B cell (primary cell): ENCODE results near the gene TBC1D22A. TPM values are rescaled to one million over a fixed set of nuclear protein-coding genes. Genes with fewer than 3 reads are reported as not detected.

Experiments used
- ATAC-seq: fragments of 200-7000 bp; cut with Tn5 transposase; one replicate; pipeline ENCODE4 v1.10.0; 2021; ENCODE audit warnings: low read depth, mild to moderate bottlenecking, moderate number of reproducible peaks, moderate library complexity
- CTCF ChIA-PET: fragments of 350-600 bp; sonication (Branson Sonifier 250); formaldehyde crosslinking; loops from one replicate; lab custom pipeline; 2021; ENCODE audit warnings: antibody characterized with exemption, inconsistent platforms; lab: Charles Lee
- POLR2A ChIA-PET: fragments of 350-600 bp; sonication (Branson Sonifier 250); formaldehyde crosslinking; loops from one replicate; lab custom pipeline; 2021; ENCODE audit warnings: antibody characterized with exemption; lab: Charles Lee
- DNase-seq: peaks from one replicate; pipeline ENCODE4 v3.0.0; 2013
- H2AFZ ChIP-seq: 2 replicates; pipeline ENCODE4 v1.6.1; 2012; ENCODE audit warnings: mild to moderate bottlenecking, low read depth, low read length; ENCODE audit not compliant: insufficient read depth, poor library complexity, severe bottlenecking
- H3K27ac ChIP-seq, 2 donors: 1 replicate in 1 of 2; 2 replicates in 1 of 2; pipeline ENCODE4 v1.5.1; 2012 to 2013; ENCODE audit warnings: low read length in 2 of 2, mild to moderate bottlenecking in 2 of 2, moderate library complexity in 1 of 2
- H3K27me3 ChIP-seq, 4 experiments: fragments of 200-600 bp in 1 of 4; sonication (generic) in 1 of 4; replicated peaks in 1 of 4; 1 replicate in 2 of 4; 2 replicates in 2 of 4; pipeline versions ENCODE4 v1.6.1 to v1.7.0; 2013 to 2016; ENCODE audit warnings: low read length in 3 of 4, mild to moderate bottlenecking in 2 of 4, mixed read lengths in 1 of 4, moderate library complexity in 1 of 4; ENCODE audit not compliant: insufficient read depth in 4 of 4, control insufficient read depth in 3 of 4; ENCODE audit errors: control extremely low read depth in 1 of 4
- H3K36me3 ChIP-seq, 2 experiments: replicated peaks in 1 of 2; 1 replicate in 1 of 2; 2 replicates in 1 of 2; pipeline versions ENCODE4 v1.6.1 to v1.7.1; 2013; ENCODE audit warnings: low read length in 1 of 2; ENCODE audit not compliant: insufficient read depth in 2 of 2, control insufficient read depth in 1 of 2; ENCODE audit errors: control extremely low read depth in 1 of 2, extremely low read depth in 1 of 2
- H3K4me1 ChIP-seq, 2 donors: fragments of 200-600 bp in 1 of 2; sonication (generic) in 1 of 2; 1 replicate in 1 of 2; 2 replicates in 1 of 2; pipeline versions ENCODE4 v1.5.1 to v1.6.1; 2013 to 2017; ENCODE audit warnings: low read length in 2 of 2; ENCODE audit not compliant: control insufficient read depth in 2 of 2, insufficient read depth in 2 of 2
- H3K4me2 ChIP-seq: replicated peaks from 2 replicates; pipeline ENCODE3; 2012; ENCODE audit warnings: mild to moderate bottlenecking, low read depth, low read length; ENCODE audit not compliant: poor library complexity, severe bottlenecking
- H3K4me3 ChIP-seq, 5 experiments: fragments of 200-600 bp in 1 of 5; sonication (generic) in 1 of 5; 1 replicate in 3 of 5; 2 replicates in 2 of 5; pipeline versions ENCODE4 v1.5.1 to v1.7.0; 2011 to 2016; ENCODE audit warnings: low read length in 4 of 5, mild to moderate bottlenecking in 4 of 5, low read depth in 2 of 5, control low read depth in 1 of 5, moderate library complexity in 1 of 5; ENCODE audit not compliant: insufficient read depth in 1 of 5; ENCODE audit errors: control extremely low read depth in 1 of 5, extremely low read depth in 1 of 5
- H3K79me2 ChIP-seq: fragments of 200-600 bp; sonication (generic); one replicate; pipeline ENCODE4 v1.6.0; 2016; ENCODE audit warnings: low read length; ENCODE audit not compliant: control insufficient read depth, insufficient read depth
- H3K9ac ChIP-seq: fragments of 200-600 bp; sonication (generic); 2 replicates; pipeline ENCODE4 v1.6.1; 2017; ENCODE audit warnings: mild to moderate bottlenecking, low read length, moderate library complexity
- H3K9me3 ChIP-seq, 3 donors: one replicate each; pipeline versions ENCODE4 v1.6.1 to v1.7.1; 2013; ENCODE audit warnings: low read length in 2 of 3; ENCODE audit not compliant: control insufficient read depth in 2 of 3, insufficient read depth in 1 of 3; ENCODE audit errors: control extremely low read depth in 1 of 3
- H4K20me1 ChIP-seq: 2 replicates; pipeline ENCODE4 v1.6.0; 2012; ENCODE audit warnings: mild to moderate bottlenecking, low read length; ENCODE audit not compliant: insufficient read depth, control insufficient read depth, poor library complexity, severe bottlenecking
- H3K27ac Mint-ChIP-seq: one replicate; pipeline ENCODE4 v1.8.0; 2021; ENCODE audit warnings: mixed read lengths
- H3K27me3 Mint-ChIP-seq: one replicate; pipeline ENCODE4 v1.8.0; 2021; ENCODE audit warnings: mixed read lengths
- H3K4me1 Mint-ChIP-seq: one replicate; pipeline ENCODE4 v1.8.0; 2021; ENCODE audit warnings: mixed read lengths
- H3K4me3 Mint-ChIP-seq: one replicate; pipeline ENCODE4 v1.8.0; 2021; ENCODE audit warnings: mixed read lengths
- H3K9me3 Mint-ChIP-seq: one replicate; pipeline ENCODE4 v1.8.0; 2022; ENCODE audit warnings: mixed read lengths; ENCODE audit not compliant: insufficient read depth
- EZH2 ChIP-seq: IDR thresholded peaks from 2 replicates; pipeline ENCODE4 v1.6.1; 2012; ENCODE audit warnings: borderline replicate concordance, low read depth, mild to moderate bottlenecking, moderate library complexity, low read length; ENCODE audit not compliant: insufficient read depth, poor library complexity, severe bottlenecking
- WGBS: methylation state at CpG from one replicate; pipeline ENCODE4 v1.1.5; 2013; ENCODE audit warnings: missing lambda C conversion rate; ENCODE audit not compliant: insufficient coverage; 5-methylcytosine and 5-hydroxymethylcytosine counted together
- intact Hi-C: fragments of 100-400 bp; cut with micrococcal nuclease; formaldehyde crosslinking; loops from one replicate; pipeline ENCODE4 v1.10.0; 2022
- polyA plus RNA-seq: library from polyadenylated mRNA; depleted of rRNA; stranded (reverse); fragments of >200 nt; gene quantifications from 2 replicates; pipeline ENCODE4 v1.2.3, GENCODE V29; 2012
- total RNA-seq, 2 donors: library from RNA; stranded (reverse); fragments of 120-200 nt in 1 of 2; gene quantifications; 1 replicate in 1 of 2; 2 replicates in 1 of 2; pipeline versions ENCODE4 v1.2.3 to v1.2.4, GENCODE V29; 2013 to 2022
- TF ChIP-seq, protein P1 (sequence below): fragments of 200-600 bp; IDR thresholded peaks from one replicate; pipeline ENCODE4 v1.8.0; 2022; ENCODE audit warnings: antibody characterized with exemption, mild to moderate bottlenecking

The TBC1D22A gene
- total and polyA plus RNA-seq, 2 donors (not counting 1 experiment from before 2014, with no cell fraction given) = 73.8 to 128 TPM

DNA sequence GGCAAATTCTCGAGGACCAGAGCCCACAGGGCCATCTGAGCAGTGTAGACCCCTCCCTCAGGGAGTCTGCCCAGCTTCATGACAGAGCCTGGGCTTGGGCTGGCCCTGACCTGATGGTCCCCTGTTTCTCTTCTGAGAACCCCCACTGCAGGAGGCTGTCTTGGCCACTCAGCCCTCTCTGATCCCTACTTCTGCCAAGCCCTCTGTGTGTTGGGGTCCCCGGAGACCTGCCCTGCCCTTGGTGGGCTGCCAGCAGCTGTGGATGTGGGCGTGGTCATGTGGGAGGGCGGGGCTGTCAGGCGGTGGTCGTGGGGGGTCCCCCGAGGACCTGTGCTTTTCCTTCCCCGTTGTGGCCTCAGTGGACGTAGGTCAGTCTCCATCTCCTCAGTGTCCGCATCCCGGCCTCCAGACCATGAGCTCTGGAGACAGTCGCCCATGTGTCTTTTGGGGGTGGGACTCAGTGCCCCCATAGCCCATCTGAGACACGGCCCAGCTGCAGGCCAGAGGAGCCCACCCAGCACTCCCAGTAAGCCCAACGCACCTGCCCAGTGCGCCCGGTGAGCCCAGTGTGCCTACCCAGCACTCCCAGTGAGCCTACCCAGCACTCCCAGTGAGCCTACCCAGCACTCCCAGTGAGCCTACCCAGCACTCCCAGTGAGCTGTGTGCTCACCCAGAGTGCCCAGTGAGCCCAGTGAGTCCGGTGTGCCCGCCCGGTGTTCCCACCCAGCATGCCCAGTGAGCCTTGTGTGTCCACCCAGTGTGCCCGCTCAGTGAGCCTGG is 409.2 kb downstream of the TBC1D22A start:
- no peak overlapping the region for H3K27ac Mint-ChIP-seq
- DNase-seq (no peak), ATAC-seq (no peak)
- POLR2A ChIA-PET = no interaction called here
- no peaks in the 10 kb centered on the region for H3K79me2 ChIP-seq
- H3K27me3 ChIP-seq = no peaks in the 10 kb centered on the region
- H3K27ac ChIP-seq = no peak overlapping the region
- peaks cover 42% of the 10 kb centered on the region for H4K20me1 ChIP-seq
- 91% methylated on average over 15 of the region's 20 CpGs for WGBS
- TF ChIP-seq, protein P1, sequence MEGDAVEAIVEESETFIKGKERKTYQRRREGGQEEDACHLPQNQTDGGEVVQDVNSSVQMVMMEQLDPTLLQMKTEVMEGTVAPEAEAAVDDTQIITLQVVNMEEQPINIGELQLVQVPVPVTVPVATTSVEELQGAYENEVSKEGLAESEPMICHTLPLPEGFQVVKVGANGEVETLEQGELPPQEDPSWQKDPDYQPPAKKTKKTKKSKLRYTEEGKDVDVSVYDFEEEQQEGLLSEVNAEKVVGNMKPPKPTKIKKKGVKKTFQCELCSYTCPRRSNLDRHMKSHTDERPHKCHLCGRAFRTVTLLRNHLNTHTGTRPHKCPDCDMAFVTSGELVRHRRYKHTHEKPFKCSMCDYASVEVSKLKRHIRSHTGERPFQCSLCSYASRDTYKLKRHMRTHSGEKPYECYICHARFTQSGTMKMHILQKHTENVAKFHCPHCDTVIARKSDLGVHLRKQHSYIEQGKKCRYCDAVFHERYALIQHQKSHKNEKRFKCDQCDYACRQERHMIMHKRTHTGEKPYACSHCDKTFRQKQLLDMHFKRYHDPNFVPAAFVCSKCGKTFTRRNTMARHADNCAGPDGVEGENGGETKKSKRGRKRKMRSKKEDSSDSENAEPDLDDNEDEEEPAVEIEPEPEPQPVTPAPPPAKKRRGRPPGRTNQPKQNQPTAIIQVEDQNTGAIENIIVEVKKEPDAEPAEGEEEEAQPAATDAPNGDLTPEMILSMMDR = no peak
- no peak for TF ChIP-seq EZH2
- H2AFZ ChIP-seq = no peak overlapping the region
- H3K4me3 Mint-ChIP-seq = no peak overlapping the region
- intact Hi-C loops = no loop called here
- H3K9ac ChIP-seq = no peak overlapping the region
- H3K9me3 ChIP-seq = peaks cover 0 to 31% (median 0%) of the 10 kb centered on the region in 3 donors
- H3K9me3 Mint-ChIP-seq = no peaks in the 10 kb centered on the region
- H3K4me1 Mint-ChIP-seq = no peaks in the 10 kb centered on the region
- H3K4me2 ChIP-seq = no peak overlapping the region
- CTCF ChIA-PET = no interaction called here
- no peak overlapping the region for H3K4me3 ChIP-seq
- no peaks in the 10 kb centered on the region for H3K27me3 Mint-ChIP-seq
- peaks cover 1 to 45% of the 10 kb centered on the region in 2 experiments for H3K36me3 ChIP-seq
- no peaks in the 10 kb centered on the region for H3K4me1 ChIP-seq

DNA sequence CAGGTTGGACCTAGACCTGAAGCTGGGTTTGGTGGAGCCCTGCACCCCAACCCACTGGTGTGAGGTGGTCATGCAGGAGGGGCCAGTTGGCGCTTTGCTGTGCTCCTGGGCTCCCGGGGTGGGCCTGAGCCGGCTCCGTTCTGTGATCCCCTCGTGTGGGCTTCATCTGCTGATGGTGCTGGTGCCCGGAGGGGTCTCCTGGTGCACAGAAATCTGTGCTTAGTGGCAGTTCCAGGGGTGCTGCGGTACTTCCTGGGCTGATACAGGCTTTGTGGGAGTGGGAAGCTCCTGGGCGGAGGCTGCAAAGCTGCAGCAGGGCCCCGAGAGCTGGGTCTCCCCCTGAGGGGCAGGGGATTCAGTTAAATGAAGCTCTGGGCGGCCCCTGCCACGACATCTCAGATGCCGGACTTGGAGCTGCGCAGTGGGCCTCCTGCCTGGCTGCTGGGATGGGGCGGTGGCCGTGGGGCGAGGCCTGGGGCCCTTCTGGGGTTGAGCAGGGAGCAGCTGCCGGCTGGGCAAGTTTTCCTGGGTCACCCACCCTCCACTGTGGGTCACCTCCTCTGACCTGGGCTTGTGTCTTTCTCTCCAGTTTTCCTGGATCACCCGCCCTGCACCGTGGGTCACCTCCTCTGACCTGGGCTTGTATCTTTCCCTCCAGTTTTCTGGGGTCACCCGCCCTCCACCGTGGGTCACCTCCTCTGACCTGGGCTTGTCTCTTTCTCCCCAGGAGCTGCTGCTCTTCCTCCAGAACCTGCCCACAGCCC is 410.5 kb downstream of the TBC1D22A start:
- TF ChIP-seq EZH2 = no peak
- TF ChIP-seq, protein P1 = no peak
- no peak overlapping the region for H3K4me3 ChIP-seq
- no peaks in the 10 kb centered on the region for H3K27me3 ChIP-seq
- intact Hi-C loops = no loop called here
- no peak overlapping the region for H3K4me2 ChIP-seq
- H3K27me3 Mint-ChIP-seq = no peaks in the 10 kb centered on the region
- H3K9me3 Mint-ChIP-seq = no peaks in the 10 kb centered on the region
- WGBS = 96% methylated on average over 21 of the region's 21 CpGs
- peaks cover 0 to 35% (median 0%) of the 10 kb centered on the region in 3 donors for H3K9me3 ChIP-seq
- no peaks in the 10 kb centered on the region for H3K4me1 ChIP-seq
- no peaks in the 10 kb centered on the region for H3K4me1 Mint-ChIP-seq
- H3K36me3 ChIP-seq = peaks cover 0 to 37% of the 10 kb centered on the region in 2 experiments
- CTCF ChIA-PET = no interaction called here
- no peak for DNase-seq
- no peak for ATAC-seq
- H3K4me3 Mint-ChIP-seq = no peak overlapping the region
- H2AFZ ChIP-seq = no peak overlapping the region
- no peak overlapping the region for H3K27ac ChIP-seq
- no peaks in the 10 kb centered on the region for H3K79me2 ChIP-seq
- H3K27ac Mint-ChIP-seq = no peak overlapping the region
- peaks cover 30% of the 10 kb centered on the region for H4K20me1 ChIP-seq
- H3K9ac ChIP-seq = no peak overlapping the region
- POLR2A ChIA-PET = no interaction called here
